ENCODE data around the gene TTC39B. TPM values are rescaled to one million over a fixed set of nuclear protein-coding genes. Genes with fewer than 3 reads are reported as not detected.

The TTC39B gene
- polyA plus RNA-seq, 1 donor from 2014 or later: 0.36 TPM

- no peak overlapping the region for H3K4me3 Mint-ChIP-seq
- H3K36me3 Mint-ChIP-seq: no peaks in the 10 kb centered on the region
- H3K4me1 Mint-ChIP-seq: peaks cover 0 to 5% (median 0%) of the 10 kb centered on the region in 3 donors
- H3K27ac Mint-ChIP-seq: no peak overlapping the region
- H3K9me3 Mint-ChIP-seq: no peaks in the 10 kb centered on the region
- H3K27me3 Mint-ChIP-seq: peaks cover 1% of the 10 kb centered on the region
Observed at GRCh38 chr9:15264918-15265317, 42.1 kb downstream of the TTC39B start.

GRCh38 chr9:15262581-15262980 lies 44.4 kb downstream of the TTC39B start:
- Mint-ChIP-seq H3K27ac (no peak overlapping the region), H3K4me3 (no peak overlapping the region), H3K36me3 (peaks cover 2% of the 10 kb centered on the region), H3K9me3 (no peaks in the 10 kb centered on the region), H3K27me3 (peaks cover 1% of the 10 kb centered on the region), H3K4me1 (no peaks in the 10 kb centered on the region)

DNA sequence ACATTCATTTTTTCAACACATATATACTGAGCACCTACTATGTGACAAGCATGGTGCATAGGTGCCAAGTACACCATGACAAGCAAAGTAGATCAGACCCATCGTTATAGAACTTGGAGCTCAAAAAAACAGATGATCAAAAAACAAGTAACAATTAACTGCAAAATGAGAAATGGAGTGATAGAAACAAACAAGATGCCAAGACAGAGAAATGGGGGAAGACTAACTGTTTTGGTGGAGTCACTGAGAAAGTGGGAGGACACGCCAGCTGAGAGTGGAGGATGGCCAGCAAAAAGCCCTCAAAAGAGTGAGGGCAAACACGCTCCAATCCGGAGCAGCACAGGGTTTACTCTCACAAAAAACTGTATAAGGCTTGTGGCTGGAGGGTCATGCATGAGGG lies 50.6 kb downstream of the TTC39B start:
- Mint-ChIP-seq H3K27ac (no peak overlapping the region), H3K4me1 (no peaks in the 10 kb centered on the region), H3K4me3 (no peak overlapping the region), H3K36me3 (peaks cover 2% of the 10 kb centered on the region), H3K27me3 (no peaks in the 10 kb centered on the region), H3K9me3 (no peaks in the 10 kb centered on the region)

DNA sequence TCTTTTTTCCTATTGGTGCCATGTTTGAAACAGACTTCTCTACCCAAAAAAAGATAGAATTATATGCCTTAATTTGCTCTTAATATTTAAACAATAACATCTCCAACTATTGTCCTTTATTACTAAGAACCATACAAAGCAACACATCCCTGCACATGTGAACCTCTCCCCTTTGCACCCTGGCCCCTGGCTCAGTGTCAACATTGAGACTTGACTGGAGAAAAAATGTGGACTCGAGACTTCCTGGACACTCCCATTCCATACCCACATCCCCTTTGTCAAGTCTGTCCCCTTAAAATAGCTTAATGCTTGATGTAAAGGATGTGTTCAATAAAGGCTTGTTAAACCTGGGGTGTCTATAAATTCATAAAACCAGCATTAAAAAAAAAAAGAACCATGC lies 53.2 kb downstream of the TTC39B start:
- no peak overlapping the region for H3K27ac Mint-ChIP-seq
- no peaks in the 10 kb centered on the region for H3K27me3 Mint-ChIP-seq
- no peak overlapping the region for H3K4me3 Mint-ChIP-seq
- H3K9me3 Mint-ChIP-seq: no peaks in the 10 kb centered on the region
- H3K36me3 Mint-ChIP-seq: peaks cover 2% of the 10 kb centered on the region
- no peaks in the 10 kb centered on the region for H3K4me1 Mint-ChIP-seq

- no peaks in the 10 kb centered on the region for H3K9me3 Mint-ChIP-seq
- no peaks in the 10 kb centered on the region for H3K27me3 Mint-ChIP-seq
- no peak overlapping the region for H3K27ac Mint-ChIP-seq
- H3K4me3 Mint-ChIP-seq: no peak overlapping the region
- H3K4me1 Mint-ChIP-seq: no peaks in the 10 kb centered on the region
- peaks cover 2% of the 10 kb centered on the region for H3K36me3 Mint-ChIP-seq
Observed at GRCh38 chr9:15253197-15253596, 53.8 kb downstream of the TTC39B start.

- H3K4me3 Mint-ChIP-seq: no peak overlapping the region
- H3K27ac Mint-ChIP-seq: no peak overlapping the region
- no peaks in the 10 kb centered on the region for H3K9me3 Mint-ChIP-seq
- H3K36me3 Mint-ChIP-seq: peaks cover 2% of the 10 kb centered on the region
- no peaks in the 10 kb centered on the region for H3K4me1 Mint-ChIP-seq
- no peaks in the 10 kb centered on the region for H3K27me3 Mint-ChIP-seq
Observed at GRCh38 chr9:15249981-15250380, 57.0 kb downstream of the TTC39B start.

DNA sequence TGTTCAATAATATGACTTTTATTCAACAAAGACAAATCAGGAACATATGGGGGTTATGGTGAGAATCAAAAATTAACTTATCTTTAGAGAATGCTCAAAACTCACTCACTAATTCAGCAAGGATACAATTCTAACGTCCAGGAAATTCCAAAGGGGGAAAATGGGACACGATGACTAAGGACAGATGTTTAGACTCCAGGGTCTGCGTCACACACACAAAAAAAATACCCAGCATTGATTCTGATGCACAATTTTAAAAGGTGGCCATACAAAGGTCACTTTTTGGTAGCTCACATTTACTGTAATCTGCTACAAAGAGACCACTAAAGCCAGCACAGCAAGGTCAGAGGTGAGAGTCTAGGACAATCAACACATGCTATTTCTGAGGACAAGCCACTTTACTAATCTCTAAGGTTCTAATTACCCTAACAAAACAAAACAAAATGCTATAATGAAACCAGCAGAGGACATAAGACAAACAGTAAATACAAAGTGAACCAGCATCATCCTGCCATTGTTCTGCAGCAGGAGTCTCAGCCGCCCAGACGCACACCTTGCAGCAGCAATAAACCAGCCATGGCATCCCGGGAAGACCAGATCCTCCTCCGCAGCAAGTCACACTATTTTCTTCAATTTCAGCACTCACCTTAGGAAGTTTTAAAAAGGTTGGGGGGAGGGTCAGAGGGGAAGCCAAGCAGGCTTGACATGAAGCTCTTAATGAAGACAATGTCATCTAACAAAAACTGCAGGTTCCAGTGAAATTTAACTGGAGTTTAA lies 57.8 kb downstream of the TTC39B start:
- Mint-ChIP-seq H3K27ac (no peak overlapping the region), H3K27me3 (no peaks in the 10 kb centered on the region), H3K36me3 (peaks cover 2% of the 10 kb centered on the region), H3K9me3 (no peaks in the 10 kb centered on the region), H3K4me3 (no peak overlapping the region), H3K4me1 (no peaks in the 10 kb centered on the region)

- H3K27ac Mint-ChIP-seq: no peak overlapping the region
- no peak overlapping the region for H3K4me3 Mint-ChIP-seq
- no peaks in the 10 kb centered on the region for H3K27me3 Mint-ChIP-seq
- peaks cover 2% of the 10 kb centered on the region for H3K36me3 Mint-ChIP-seq
- H3K9me3 Mint-ChIP-seq: no peaks in the 10 kb centered on the region
- H3K4me1 Mint-ChIP-seq: no peaks in the 10 kb centered on the region
Observed at GRCh38 chr9:15248621-15249020, 58.4 kb downstream of the TTC39B start.

DNA sequence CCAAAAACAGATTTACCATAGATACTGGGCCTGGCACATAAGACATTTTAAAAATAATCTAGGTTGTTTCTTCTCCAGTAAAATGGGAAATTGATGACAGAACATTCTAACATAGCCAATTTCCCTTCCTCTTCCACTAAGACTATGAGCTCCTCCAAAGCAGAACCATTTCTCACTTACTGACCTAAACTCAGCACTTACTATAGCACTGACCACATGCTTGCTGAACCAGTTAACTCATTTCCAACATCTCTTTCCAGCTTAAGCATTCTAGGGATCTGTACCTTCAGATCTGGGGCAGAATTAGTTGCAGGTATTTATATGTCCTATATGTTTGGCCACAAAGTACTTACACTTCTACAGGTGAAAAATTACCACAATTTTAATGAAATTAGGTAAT lies 58.9 kb downstream of the TTC39B start:
- H3K27me3 Mint-ChIP-seq: no peaks in the 10 kb centered on the region
- H3K4me1 Mint-ChIP-seq: no peaks in the 10 kb centered on the region
- no peak overlapping the region for H3K4me3 Mint-ChIP-seq
- H3K36me3 Mint-ChIP-seq: peaks cover 2% of the 10 kb centered on the region
- no peaks in the 10 kb centered on the region for H3K9me3 Mint-ChIP-seq
- H3K27ac Mint-ChIP-seq: no peak overlapping the region

DNA sequence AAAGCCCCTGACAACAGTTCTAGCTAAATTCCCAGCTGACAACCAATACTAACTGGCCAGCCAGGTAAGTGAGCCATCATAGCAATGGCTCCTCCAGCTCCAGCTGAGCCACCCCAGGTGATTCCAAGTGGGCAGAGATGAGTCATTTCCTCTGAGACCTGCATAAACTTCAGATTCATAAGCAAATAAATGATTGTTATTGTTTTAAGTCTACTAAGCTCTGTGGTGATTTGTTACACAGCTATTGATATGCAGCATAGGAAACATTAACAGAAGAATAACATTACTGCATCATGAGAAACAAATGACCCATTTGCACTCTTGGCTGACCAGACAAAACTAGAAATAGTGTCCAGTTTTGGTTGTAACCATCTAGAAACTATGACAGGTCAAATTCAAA lies 60.3 kb downstream of the TTC39B start:
- peaks cover 2% of the 10 kb centered on the region for H3K36me3 Mint-ChIP-seq
- no peaks in the 10 kb centered on the region for H3K9me3 Mint-ChIP-seq
- H3K4me3 Mint-ChIP-seq: no peak overlapping the region
- H3K4me1 Mint-ChIP-seq: no peaks in the 10 kb centered on the region
- H3K27ac Mint-ChIP-seq: no peak overlapping the region
- no peaks in the 10 kb centered on the region for H3K27me3 Mint-ChIP-seq

GRCh38 chr9:15246243-15246642 lies 60.8 kb downstream of the TTC39B start:
- no peak overlapping the region for H3K27ac Mint-ChIP-seq
- H3K9me3 Mint-ChIP-seq: no peaks in the 10 kb centered on the region
- peaks cover 2% of the 10 kb centered on the region for H3K36me3 Mint-ChIP-seq
- H3K4me1 Mint-ChIP-seq: no peaks in the 10 kb centered on the region
- no peaks in the 10 kb centered on the region for H3K27me3 Mint-ChIP-seq
- no peak overlapping the region for H3K4me3 Mint-ChIP-seq

GRCh38 chr9:15244001-15244441 lies 63.0 kb downstream of the TTC39B start:
- no peak overlapping the region for H3K4me3 Mint-ChIP-seq
- no peaks in the 10 kb centered on the region for H3K27me3 Mint-ChIP-seq
- no peak overlapping the region for H3K27ac Mint-ChIP-seq
- peaks cover 6 to 9% (median 8%) of the 10 kb centered on the region in 3 donors for H3K4me1 Mint-ChIP-seq
- peaks cover 2% of the 10 kb centered on the region for H3K36me3 Mint-ChIP-seq
- H3K9me3 Mint-ChIP-seq: no peaks in the 10 kb centered on the region

- H3K9me3 Mint-ChIP-seq: peaks cover 0 to 4% (median 3%) of the 10 kb centered on the region in 3 donors
- H3K4me3 Mint-ChIP-seq: no peak overlapping the region
- no peak overlapping the region for H3K27ac Mint-ChIP-seq
- H3K36me3 Mint-ChIP-seq: peaks cover 1% of the 10 kb centered on the region
- H3K27me3 Mint-ChIP-seq: no peaks in the 10 kb centered on the region
- peaks cover 6 to 9% (median 8%) of the 10 kb centered on the region in 3 donors for H3K4me1 Mint-ChIP-seq
Observed at GRCh38 chr9:15243081-15243480, 63.9 kb downstream of the TTC39B start.

DNA sequence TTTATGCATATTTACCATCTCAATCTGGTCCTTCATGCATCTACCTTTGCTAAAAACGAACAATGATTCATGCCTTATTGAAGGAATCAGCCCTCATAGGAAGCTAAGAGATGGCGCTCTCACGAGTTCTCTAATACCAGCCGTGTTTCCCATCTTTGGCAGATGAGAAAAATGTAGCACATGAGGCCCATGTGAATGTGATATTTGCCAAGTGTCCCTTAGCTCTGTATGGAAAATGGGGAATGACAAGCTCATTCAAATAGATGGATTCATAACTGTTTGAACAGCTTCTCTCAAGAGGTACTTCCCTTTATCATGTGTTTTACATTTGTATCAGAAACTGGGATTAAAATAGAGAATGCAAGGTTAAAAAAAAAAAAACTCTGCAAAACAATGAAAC lies 66.1 kb downstream of the TTC39B start:
- Mint-ChIP-seq H3K36me3 (no peaks in the 10 kb centered on the region), H3K4me1 (peaks cover 6 to 14% (median 8%) of the 10 kb centered on the region in 3 donors)

DNA sequence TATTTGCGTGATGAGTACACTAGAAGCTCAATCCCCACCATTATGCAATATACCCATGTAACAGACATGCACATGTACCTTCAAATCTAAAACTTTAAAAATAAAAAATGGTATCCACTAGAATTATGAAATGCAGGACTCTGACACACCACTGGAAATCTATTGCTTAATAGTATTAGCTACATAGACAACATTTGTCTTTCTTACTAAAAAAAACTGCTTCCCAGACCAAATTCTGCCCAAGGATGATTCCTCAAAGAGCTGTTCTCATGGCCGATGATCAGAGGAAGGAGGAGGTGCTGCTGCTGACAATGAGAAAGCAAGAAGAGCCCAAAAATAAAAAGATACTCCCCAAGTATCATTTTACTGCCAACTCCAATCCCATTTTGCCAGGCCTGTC lies 67.2 kb downstream of the TTC39B start:
- Mint-ChIP-seq H3K4me3 (no peak overlapping the region), H3K36me3 (no peaks in the 10 kb centered on the region), H3K9me3 (peaks cover 11 to 23% (median 12%) of the 10 kb centered on the region in 3 donors), H3K4me1 (peaks cover 6 to 14% (median 8%) of the 10 kb centered on the region in 3 donors), H3K27ac (no peak overlapping the region), H3K27me3 (no peaks in the 10 kb centered on the region)

More for the DNA sequence above, 66.1 kb downstream of the TTC39B start:
- H3K27me3 Mint-ChIP-seq: no peaks in the 10 kb centered on the region
- peak overlapping the region in 1 of 4 donors; percentile 72 for H3K4me3 Mint-ChIP-seq
- H3K27ac Mint-ChIP-seq: no peak overlapping the region
- peaks cover 7 to 16% (median 9%) of the 10 kb centered on the region in 3 donors for H3K9me3 Mint-ChIP-seq

DNA sequence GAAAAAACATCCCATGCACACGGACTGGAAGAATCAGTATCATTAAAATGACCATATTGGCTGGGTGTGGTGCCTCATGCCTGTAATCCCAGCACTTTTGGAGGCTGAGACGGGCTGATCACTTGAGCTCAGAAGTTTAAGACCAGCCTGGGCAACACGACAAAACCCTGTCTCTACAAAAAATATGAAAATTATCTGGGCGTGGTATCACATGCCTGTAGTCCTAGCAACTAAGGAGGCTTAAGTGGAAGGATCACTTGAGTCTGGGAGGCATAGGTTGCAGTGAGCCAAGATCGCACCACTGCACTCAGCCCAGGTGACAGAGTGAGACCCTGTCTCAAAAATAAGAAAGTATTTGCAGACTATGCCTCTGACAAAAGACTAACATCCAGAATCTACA lies 68.4 kb downstream of the TTC39B start:
- H3K9me3 Mint-ChIP-seq: peaks cover 11 to 23% (median 12%) of the 10 kb centered on the region in 3 donors
- H3K27me3 Mint-ChIP-seq: no peaks in the 10 kb centered on the region
- no peaks in the 10 kb centered on the region for H3K36me3 Mint-ChIP-seq
- H3K4me1 Mint-ChIP-seq: peaks cover 6 to 14% (median 8%) of the 10 kb centered on the region in 3 donors
- no peak overlapping the region for H3K4me3 Mint-ChIP-seq
- no peak overlapping the region for H3K27ac Mint-ChIP-seq

All from IgD-negative memory B cell (primary cell).